Measurements from ENCODE around the gene ARSB.

DNA sequence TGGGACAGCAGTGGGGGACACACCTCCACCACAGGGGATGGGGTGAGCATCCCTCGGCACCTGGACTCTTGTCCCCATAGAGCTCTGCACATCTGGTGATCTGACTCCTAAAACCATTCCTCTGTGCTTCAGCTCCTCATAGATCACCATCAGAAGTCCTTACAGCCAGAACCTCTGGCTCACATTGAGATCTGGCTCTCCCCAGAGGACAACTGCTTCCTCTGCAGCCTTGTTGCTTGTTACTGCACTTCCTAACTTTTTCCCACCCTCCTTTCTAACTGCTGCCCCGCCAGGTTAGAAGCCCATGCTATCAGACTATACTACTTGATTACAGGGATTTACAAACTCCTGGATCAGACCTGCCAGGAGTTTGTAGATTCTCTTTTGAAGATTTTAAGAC lies 64.5 kb downstream of the ARSB start:
- TF ChIP-seq POLR2AphosphoS5 (IDR thresholded peaks at IDR 0.05) (no peak), POLR2A (IDR thresholded peaks at IDR 0.05) (no peak)
- TF ChIP-seq, protein P1, sequence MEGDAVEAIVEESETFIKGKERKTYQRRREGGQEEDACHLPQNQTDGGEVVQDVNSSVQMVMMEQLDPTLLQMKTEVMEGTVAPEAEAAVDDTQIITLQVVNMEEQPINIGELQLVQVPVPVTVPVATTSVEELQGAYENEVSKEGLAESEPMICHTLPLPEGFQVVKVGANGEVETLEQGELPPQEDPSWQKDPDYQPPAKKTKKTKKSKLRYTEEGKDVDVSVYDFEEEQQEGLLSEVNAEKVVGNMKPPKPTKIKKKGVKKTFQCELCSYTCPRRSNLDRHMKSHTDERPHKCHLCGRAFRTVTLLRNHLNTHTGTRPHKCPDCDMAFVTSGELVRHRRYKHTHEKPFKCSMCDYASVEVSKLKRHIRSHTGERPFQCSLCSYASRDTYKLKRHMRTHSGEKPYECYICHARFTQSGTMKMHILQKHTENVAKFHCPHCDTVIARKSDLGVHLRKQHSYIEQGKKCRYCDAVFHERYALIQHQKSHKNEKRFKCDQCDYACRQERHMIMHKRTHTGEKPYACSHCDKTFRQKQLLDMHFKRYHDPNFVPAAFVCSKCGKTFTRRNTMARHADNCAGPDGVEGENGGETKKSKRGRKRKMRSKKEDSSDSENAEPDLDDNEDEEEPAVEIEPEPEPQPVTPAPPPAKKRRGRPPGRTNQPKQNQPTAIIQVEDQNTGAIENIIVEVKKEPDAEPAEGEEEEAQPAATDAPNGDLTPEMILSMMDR (IDR thresholded peaks at IDR 0.05), result no peak

All from upper lobe of left lung (tissue), 4 donors.